Activated CD8-positive, alpha-beta T cell treated with anti-CD3 and anti-CD28 coated beads for 36 hours (primary cell): ENCODE results near the gene NLRX1. TPM values are rescaled to one million over a fixed set of nuclear protein-coding genes. Genes with fewer than 3 reads are reported as not detected.
"Not testable (repeated sequence)": the region's sequence is repeated elsewhere in the genome, so short reads cannot be mapped to it uniquely, and the experiment has no call there.

Experiments used
- ATAC-seq: fragments of 200-7000 bp; cut with Tn5 transposase; one replicate; pipeline ENCODE4 v1.10.0; 2021; ENCODE audit warnings: mild to moderate bottlenecking, moderate library complexity
- CTCF ChIA-PET: fragments of 350-600 bp; sonication (Branson Sonifier 250); formaldehyde crosslinking; loops from one replicate; lab custom pipeline; 2021; ENCODE audit warnings: antibody characterized with exemption; lab: Charles Lee
- POLR2A ChIA-PET: fragments of 350-600 bp; sonication (Branson Sonifier 250); formaldehyde crosslinking; loops from one replicate; lab custom pipeline; 2021; ENCODE audit warnings: antibody characterized with exemption; lab: Charles Lee
- DNase-seq: peaks from one replicate; pipeline ENCODE4 v3.0.0-alpha.2; 2020
- H3K27ac Mint-ChIP-seq: one replicate; pipeline ENCODE4 v1.8.0; 2021; ENCODE audit warnings: mild to moderate bottlenecking, mixed read lengths
- H3K27me3 Mint-ChIP-seq: one replicate; pipeline ENCODE4 v1.8.0; 2021; ENCODE audit warnings: mixed read lengths
- H3K36me3 Mint-ChIP-seq: one replicate; pipeline ENCODE4 v1.8.0; 2021; ENCODE audit warnings: low read depth, mixed read lengths
- H3K4me1 Mint-ChIP-seq: one replicate; pipeline ENCODE4 v1.8.0; 2021; ENCODE audit warnings: low read depth, mixed read lengths
- H3K4me3 Mint-ChIP-seq: one replicate; pipeline ENCODE4 v1.8.0; 2021; ENCODE audit warnings: mild to moderate bottlenecking, moderate library complexity, mixed read lengths
- H3K9me3 Mint-ChIP-seq: one replicate; pipeline ENCODE4 v1.8.0; 2021; ENCODE audit warnings: mixed read lengths
- CTCF ChIP-seq: fragments of 200-600 bp; IDR thresholded peaks from one replicate; pipeline ENCODE4 v1.8.0; 2022; ENCODE audit warnings: antibody characterized with exemption, mild to moderate bottlenecking
- intact Hi-C: fragments of 100-400 bp; cut with micrococcal nuclease; formaldehyde crosslinking; loops from one replicate; pipeline ENCODE4 v1.10.0; 2022
- total RNA-seq, 2 experiments: library from RNA; stranded (reverse); gene quantifications; one replicate each; pipeline ENCODE4 v1.2.3, GENCODE V29; 2021

Gene NLRX1
- total RNA-seq, 2 experiments from 2014 or later = 20.1 to 21.3 TPM

GRCh38 chr11:119223856-119224255, 55.3 kb downstream of the NLRX1 start:
- Mint-ChIP-seq H3K27me3 (no peaks in the 10 kb centered on the region), H3K4me3 (no peak overlapping the region), H3K27ac (peak overlapping the region; percentile 14), H3K9me3 (no peaks in the 10 kb centered on the region), H3K36me3 (peaks cover 16% of the 10 kb centered on the region), H3K4me1 (peaks cover 53% of the 10 kb centered on the region)
- ChIA-PET POLR2A (no interaction called here), CTCF (interaction anchor here (0.8 kb wide), 1 partner anchor 97 kb away, joined by 3 read pairs; no protein-coding TSS in a partner anchor)
- TF ChIP-seq CTCF = no peak
- intact Hi-C loops = no loop called here
- ATAC-seq (no peak), DNase-seq (no peak)

- DNase-seq, H3K4me3 Mint-ChIP-seq, ATAC-seq, H3K9me3 Mint-ChIP-seq, H3K27me3 Mint-ChIP-seq, CTCF ChIA-PET, intact Hi-C loops: not testable (repeated sequence)
- H3K4me1 Mint-ChIP-seq = peaks cover 54% of the 10 kb centered on the region
- POLR2A ChIA-PET = interaction anchor here (0.6 kb wide), 2 partner anchors 17 to 26 kb away, joined by 3 to 4 read pairs; no protein-coding TSS in a partner anchor
- H3K27ac Mint-ChIP-seq = peak overlapping the region; percentile 15
- peaks cover 27% of the 10 kb centered on the region for H3K36me3 Mint-ChIP-seq
These were observed 60.2 kb downstream of the NLRX1 start for GRCh38 chr11:119228535-119229287.

GRCh38 chr11:119229288-119229672, 60.8 kb downstream of the NLRX1 start:
- TF ChIP-seq CTCF = no peak
- ATAC-seq (no peak), DNase-seq (no peak)
- Mint-ChIP-seq H3K4me1 (peaks cover 48% of the 10 kb centered on the region), H3K27ac (peak overlapping the region; percentile 29), H3K4me3 (no peak overlapping the region), H3K36me3 (peaks cover 27% of the 10 kb centered on the region), H3K27me3 (no peaks in the 10 kb centered on the region), H3K9me3 (no peaks in the 10 kb centered on the region)
- CTCF ChIA-PET = interaction anchor here (1.1 kb wide), 1 partner anchor 24 kb away, joined by 3 read pairs; no protein-coding TSS in a partner anchor
- POLR2A ChIA-PET = interaction anchor here (0.8 kb wide), 1 partner anchor 23 kb away, joined by 3 read pairs; the partner anchor contains the start of gene CBL
- intact Hi-C loops = no loop called here

GRCh38 chr11:119229741-119230140, 61.2 kb downstream of the NLRX1 start:
- POLR2A ChIA-PET = interaction anchor here (0.8 kb wide), 1 partner anchor 24 kb away, joined by 3 read pairs; the partner anchor contains the start of gene CBL
- H3K27ac Mint-ChIP-seq = no peak overlapping the region
- H3K27me3 Mint-ChIP-seq = no peaks in the 10 kb centered on the region
- peaks cover 29% of the 10 kb centered on the region for H3K36me3 Mint-ChIP-seq
- intact Hi-C loops = no loop called here
- CTCF ChIA-PET = interaction anchor here (0.9 to 1.1 kb wide), 4 partner anchors 8 to 111 kb away, joined by 3 read pairs; partner anchors contain the start of genes C1QTNF5 and CBL
- DNase-seq = no peak
- no peak for TF ChIP-seq CTCF
- no peaks in the 10 kb centered on the region for H3K9me3 Mint-ChIP-seq
- ATAC-seq = no peak
- no peak overlapping the region for H3K4me3 Mint-ChIP-seq
- peaks cover 46% of the 10 kb centered on the region for H3K4me1 Mint-ChIP-seq

Other genes with a start within 250 kb of the NLRX1 start
- 10 to 100 TPM; 35.9 to 38.8 TPM for gene BCL9L, start 242.8 kb upstream of the NLRX1 start, total RNA-seq
- 1 to 10 TPM; 1.5 to 2.2 TPM for gene UPK2, start 212.4 kb upstream of the NLRX1 start, total RNA-seq
- not detected for gene FOXR1, start 197.0 kb upstream of the NLRX1 start, total RNA-seq
- 10 to 100 TPM; 22.0 to 24.1 TPM for gene CENATAC, start 170.6 kb upstream of the NLRX1 start, total RNA-seq
- 1,000 to 10,000 TPM; 1,901 to 1,911 TPM for gene RPS25, start 150.4 kb upstream of the NLRX1 start, total RNA-seq
- 10 to 100 TPM; 69.5 to 71.4 TPM for gene TRAPPC4, start 150.0 kb upstream of the NLRX1 start, total RNA-seq
- gene SLC37A4, start 137.8 kb upstream of the NLRX1 start, total RNA-seq = 10 to 100 TPM; 32.4 to 35.2 TPM
- 100 to 1,000 TPM in 1 of 2 experiments, 10 to 100 TPM in 1; 92.4 to 101 TPM for gene HYOU1, start 111.5 kb upstream of the NLRX1 start, total RNA-seq
- 10 to 100 TPM; 17.1 to 17.2 TPM for gene VPS11, start 100.9 kb upstream of the NLRX1 start, total RNA-seq
- gene HMBS, start 83.8 kb upstream of the NLRX1 start, total RNA-seq = 10 to 100 TPM; 33.6 to 36.1 TPM
- gene DPAGT1, start 66.9 kb upstream of the NLRX1 start, total RNA-seq = 10 to 100 TPM; 51.1 to 52.2 TPM
- 10 to 100 TPM; 14.2 to 17.7 TPM for gene C2CD2L, start 61.4 kb upstream of the NLRX1 start, total RNA-seq
- gene HINFP, start 47.1 kb upstream of the NLRX1 start, total RNA-seq = 10 to 100 TPM; 23.9 to 26.5 TPM
- not detected for gene ABCG4, start 19.7 kb upstream of the NLRX1 start, total RNA-seq
- gene NHERF4, start 16.8 kb downstream of the NLRX1 start, total RNA-seq = under 1 TPM; 0.29 to 0.32 TPM
- gene CBL, start 37.6 kb downstream of the NLRX1 start, total RNA-seq = 10 to 100 TPM; 27.0 to 27.5 TPM
- 1 to 10 TPM; 8.0 to 8.3 TPM for gene MCAM, start 148.4 kb downstream of the NLRX1 start, total RNA-seq
- gene RNF26, start 165.8 kb downstream of the NLRX1 start, total RNA-seq = 10 to 100 TPM; 30.2 to 31.9 TPM
- gene C1QTNF5, start 172.2 kb downstream of the NLRX1 start, total RNA-seq = not detected
- not detected for gene MFRP, start 178.0 kb downstream of the NLRX1 start, total RNA-seq
- under 1 TPM; 0.61 to 0.96 TPM for gene USP2, start 213.0 kb downstream of the NLRX1 start, total RNA-seq